ENCODE data around the gene NRXN3. TPM values are rescaled to one million over a fixed set of nuclear protein-coding genes. Genes with fewer than 3 reads are reported as not detected.

NRXN3 gene
- total and polyA plus RNA-seq, 2 of the 13 experiments (the other 11 are each of a cell fraction or from before 2014, with no cell fraction given) = 0.03 TPM; not detected in 1

GRCh38 chr14:78631551-78631950 is 461.4 kb downstream of the NRXN3 start:
- POLR2A ChIA-PET = no interaction called here
- CTCF ChIA-PET (ENCODE audit: low intra/inter-chr PET ratio, low total read pairs) = no interaction called here
- WGBS (ENCODE audit: low lambda C conversion rate) = 22% methylated on average over 2 of the region's 2 CpGs
- Histone ChIP-seq H3K27ac (ENCODE audit: extremely low read length, insufficient read depth, low read length) (no peak overlapping the region), H4K20me1 (ENCODE audit: insufficient read depth, low read length) (no peaks in the 10 kb centered on the region), H3K9ac (ENCODE audit: insufficient read depth, low read depth, low read length) (no peak overlapping the region), H2AFZ (ENCODE audit: low read length) (no peak overlapping the region), H3K79me2 (ENCODE audit: insufficient read depth, low read length) (no peaks in the 10 kb centered on the region), H3K4me2 (ENCODE audit: low read depth, low read length) (no peak overlapping the region), H3K4me3 (replicated peaks in 1 of 3; ENCODE audit: insufficient read depth in 1 of 3, low read depth in 2 of 3, low read length in 3 of 3) (no peak overlapping the region), H3K9me3 (ENCODE audit: low read length) (peaks cover 6% of the 10 kb centered on the region), H3K36me3 (replicated peaks in 1 of 2; ENCODE audit: control insufficient read depth in 1 of 2, insufficient read depth in 2 of 2, low read length in 2 of 2) (no peaks in the 10 kb centered on the region), H3K4me1 (ENCODE audit: insufficient read depth, low read length) (no peaks in the 10 kb centered on the region), H3K27me3 (ENCODE audit: control insufficient read depth in 1 of 2, insufficient read depth in 2 of 2, low read length in 2 of 2) (no peaks in the 10 kb centered on the region)
- DNase-seq (ENCODE audit: low spot score) (no peak), ATAC-seq (no peak), FAIRE-seq (no peak)
- BruUV-seq (replicated peaks) = no TSS peak
- intact Hi-C loops (cut with micrococcal nuclease; ENCODE audit: unreplicated experiment) = no loop called here
- in situ Hi-C loops (cut with HindIII; ENCODE audit: extremely low pct_ligation_motif_present, low pct_unique_long_range_greater_than_20kb) = no loop called here
- TF ChIP-seq, protein P1, sequence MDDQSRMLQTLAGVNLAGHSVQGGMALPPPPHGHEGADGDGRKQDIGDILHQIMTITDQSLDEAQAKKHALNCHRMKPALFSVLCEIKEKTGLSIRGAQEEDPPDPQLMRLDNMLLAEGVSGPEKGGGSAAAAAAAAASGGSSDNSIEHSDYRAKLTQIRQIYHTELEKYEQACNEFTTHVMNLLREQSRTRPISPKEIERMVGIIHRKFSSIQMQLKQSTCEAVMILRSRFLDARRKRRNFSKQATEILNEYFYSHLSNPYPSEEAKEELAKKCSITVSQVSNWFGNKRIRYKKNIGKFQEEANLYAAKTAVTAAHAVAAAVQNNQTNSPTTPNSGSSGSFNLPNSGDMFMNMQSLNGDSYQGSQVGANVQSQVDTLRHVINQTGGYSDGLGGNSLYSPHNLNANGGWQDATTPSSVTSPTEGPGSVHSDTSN (CRISPR knock-in tag; IDR thresholded peaks at IDR 0.05; ENCODE audit: borderline replicate concordance) = no peak
- TF ChIP-seq ZSCAN22 (CRISPR knock-in tag; IDR thresholded peaks at IDR 0.05) = no peak
- no peak for TF ChIP-seq SCMH1 (CRISPR knock-in tag; IDR thresholded peaks at IDR 0.05; ENCODE audit: borderline replicate concordance)
- TF ChIP-seq ZKSCAN8 (CRISPR knock-in tag; IDR thresholded peaks at IDR 0.05; ENCODE audit: borderline replicate concordance) = no peak
- TF ChIP-seq ZNF772 (CRISPR knock-in tag; IDR thresholded peaks at IDR 0.05) = no peak
- TF ChIP-seq JDP2 (CRISPR knock-in tag; IDR thresholded peaks at IDR 0.05; ENCODE audit: borderline replicate concordance) = no peak
- no peak for TF ChIP-seq ZC3H4 (CRISPR knock-in tag; IDR thresholded peaks at IDR 0.05; ENCODE audit: borderline replicate concordance)
- no peak for TF ChIP-seq WIZ (CRISPR knock-in tag; IDR thresholded peaks at IDR 0.05)
- TF ChIP-seq RNF2 (conservative IDR thresholded peaks at IDR 0.05; ENCODE audit: low read depth) = no peak
- no peak for TF ChIP-seq ZBTB10 (CRISPR knock-in tag; IDR thresholded peaks at IDR 0.05; ENCODE audit: borderline replicate concordance)
- TF ChIP-seq MTF2 (CRISPR knock-in tag; IDR thresholded peaks at IDR 0.05; ENCODE audit: borderline replicate concordance) = no peak
- no peak for TF ChIP-seq SOX5 (CRISPR knock-in tag; IDR thresholded peaks at IDR 0.05; ENCODE audit: borderline replicate concordance)

Measured in HepG2 (cell line).